ENCODE measurements around the gene DTX2. TPM values are rescaled to one million over a fixed set of nuclear protein-coding genes. Genes with fewer than 3 reads are reported as not detected.
"Not testable (repeated sequence)": the region's sequence is repeated elsewhere in the genome, so short reads cannot be mapped to it uniquely, and the experiment has no call there.

Gene DTX2
- total RNA-seq, 1 donor = 5.2 TPM

GRCh38 chr7:76504351-76505167 lies 43.0 kb downstream of the DTX2 start:
- DNase-seq (ENCODE audit: low read depth); H3K4me3 ChIP-seq (ENCODE audit: low read depth, low read length): not testable (repeated sequence)

- H3K4me3 ChIP-seq (ENCODE audit: low read depth, low read length) = no peak overlapping the region
- no peak for TF ChIP-seq CTCF (IDR thresholded peaks at IDR 0.05; ENCODE audit: insufficient read depth, low read depth, low read length)
- DNase-seq (ENCODE audit: low read depth) = no peak
Measured at GRCh38 chr7:76505168-76506080, 43.9 kb downstream of the DTX2 start.

- no peak overlapping the region for H3K4me3 ChIP-seq (ENCODE audit: low read depth, low read length)
- no peak for TF ChIP-seq CTCF (IDR thresholded peaks at IDR 0.05; ENCODE audit: insufficient read depth, low read depth, low read length)
- no peak for DNase-seq (ENCODE audit: low read depth)
Measured at GRCh38 chr7:76506081-76506440, 44.6 kb downstream of the DTX2 start.

- H3K4me3 ChIP-seq (ENCODE audit: low read depth, low read length) = not testable (repeated sequence)
Measured at GRCh38 chr7:76506643-76507042, 45.1 kb downstream of the DTX2 start.

GRCh38 chr7:76507723-76508406 lies 46.4 kb downstream of the DTX2 start:
- H3K4me3 ChIP-seq (ENCODE audit: low read depth, low read length) = no peak overlapping the region
- no peak for TF ChIP-seq CTCF (IDR thresholded peaks at IDR 0.05; ENCODE audit: insufficient read depth, low read depth, low read length)
- DNase-seq (ENCODE audit: low read depth) = peak; percentile 6

More at GRCh38 chr7:76506643-76507042, 45.1 kb downstream of the DTX2 start:
- DNase-seq (ENCODE audit: low read depth) = not testable (repeated sequence)

- H3K4me3 ChIP-seq (ENCODE audit: low read depth, low read length) = no peak within 1 kb of the TSS
- DNase-seq (ENCODE audit: low read depth) = no peak
- no peak for TF ChIP-seq CTCF (IDR thresholded peaks at IDR 0.05; ENCODE audit: insufficient read depth, low read depth, low read length)
Measured at GRCh38 chr7:76509931-76510877, 48.7 kb downstream of the DTX2 start, which contains the start of gene UPK3B. Gene UPK3B, plus strand, starts transcription at chr7:76510552. Its CDS starts 101 bp downstream, at chr7:76510653.

- DNase-seq (ENCODE audit: low read depth); H3K4me3 ChIP-seq (ENCODE audit: low read depth, low read length): not testable (repeated sequence)
Measured at GRCh38 chr7:76511200-76511910, 49.8 kb downstream of the DTX2 start.

GRCh38 chr7:76511911-76512885 lies 50.7 kb downstream of the DTX2 start:
- not testable (repeated sequence) for H3K4me3 ChIP-seq (ENCODE audit: low read depth, low read length); DNase-seq (ENCODE audit: low read depth)
